Neural progenitor cell (in vitro differentiated cells): ENCODE measurements around the gene POLR2C.

ENCODE experiments used
- CTCF ChIP-seq: fragments of 200-600 bp; sonication (generic); IDR thresholded peaks from 2 replicates; pipeline ENCODE4 v1.5.1; 2017; ENCODE audit warnings: antibody characterized with exemption, mild to moderate bottlenecking
- EZH2 ChIP-seq: fragments of 200-600 bp; sonication (generic); IDR thresholded peaks from 2 replicates; pipeline ENCODE4 v1.6.1; 2017; ENCODE audit warnings: antibody characterized with exemption, mild to moderate bottlenecking, moderate library complexity

DNA sequence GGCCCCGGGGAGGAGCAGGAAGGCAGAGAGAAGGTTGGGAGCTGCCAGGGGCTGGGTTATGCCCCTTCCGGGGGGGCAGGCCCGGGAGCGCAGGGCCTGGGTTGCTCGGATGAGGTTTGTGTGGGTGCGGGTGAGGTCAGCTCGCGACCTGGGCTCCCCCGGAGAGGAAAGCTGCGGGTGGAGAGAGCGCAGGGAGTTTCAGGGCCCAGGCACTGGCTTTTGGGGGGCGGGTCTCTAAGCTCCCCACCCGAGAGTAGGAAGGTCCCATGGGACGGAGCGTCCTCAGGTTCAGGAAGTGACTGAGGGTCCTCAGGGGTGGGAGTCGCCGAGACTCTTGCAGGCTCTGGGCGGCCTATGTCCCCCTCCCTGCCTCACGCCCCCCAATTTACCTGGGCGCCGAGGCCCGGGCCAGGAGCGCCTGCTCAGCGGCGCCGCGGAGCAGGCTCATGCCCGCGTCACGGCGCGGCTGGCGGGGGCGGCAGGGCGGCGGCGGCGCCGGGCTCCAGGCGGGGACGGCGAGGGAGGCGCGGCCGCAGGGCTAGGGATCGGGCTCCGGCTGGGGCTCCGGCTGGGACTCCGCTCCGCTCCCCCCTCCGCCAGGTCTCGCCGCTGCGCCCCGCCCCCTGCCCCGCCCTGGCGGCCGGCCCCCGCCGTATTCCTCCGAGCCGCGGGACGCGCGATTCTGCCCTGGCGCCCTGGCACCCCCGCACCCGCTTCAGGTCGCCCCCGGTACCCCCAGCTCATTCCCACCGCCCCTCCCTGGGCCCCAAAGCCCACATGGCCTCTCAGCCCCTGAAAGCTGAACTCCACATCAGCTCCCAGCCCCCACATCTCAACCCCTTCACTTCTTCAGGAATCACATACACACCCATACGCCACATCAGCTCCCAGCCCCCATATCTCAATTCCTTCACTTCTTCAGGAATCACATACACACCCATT is 23.7 kb downstream of the POLR2C start, which contains the start of gene DOK4:
- no peak for TF ChIP-seq CTCF
- TF ChIP-seq EZH2, result no peak
